B cell (primary cell): ENCODE data around the gene KCNMB2. TPM values are rescaled to one million over a fixed set of nuclear protein-coding genes. Genes with fewer than 3 reads are reported as not detected.

Experiments
- ATAC-seq: fragments of 200-7000 bp; cut with Tn5 transposase; one replicate; pipeline ENCODE4 v1.10.0; 2021; ENCODE audit warnings: low read depth, mild to moderate bottlenecking, moderate number of reproducible peaks, moderate library complexity
- CTCF ChIA-PET: fragments of 350-600 bp; sonication (Branson Sonifier 250); formaldehyde crosslinking; loops from one replicate; lab custom pipeline; 2021; ENCODE audit warnings: antibody characterized with exemption, inconsistent platforms; lab: Charles Lee
- POLR2A ChIA-PET: fragments of 350-600 bp; sonication (Branson Sonifier 250); formaldehyde crosslinking; loops from one replicate; lab custom pipeline; 2021; ENCODE audit warnings: antibody characterized with exemption; lab: Charles Lee
- DNase-seq: peaks from one replicate; pipeline ENCODE4 v3.0.0; 2013
- H2AFZ ChIP-seq: 2 replicates; pipeline ENCODE4 v1.6.1; 2012; ENCODE audit warnings: mild to moderate bottlenecking, low read depth, low read length; ENCODE audit not compliant: insufficient read depth, poor library complexity, severe bottlenecking
- H3K27ac ChIP-seq, 2 donors: 1 replicate in 1 of 2; 2 replicates in 1 of 2; pipeline ENCODE4 v1.5.1; 2012 to 2013; ENCODE audit warnings: low read length in 2 of 2, mild to moderate bottlenecking in 2 of 2, moderate library complexity in 1 of 2
- H3K27me3 ChIP-seq, 4 experiments: fragments of 200-600 bp in 1 of 4; sonication (generic) in 1 of 4; replicated peaks in 1 of 4; 1 replicate in 2 of 4; 2 replicates in 2 of 4; pipeline versions ENCODE4 v1.6.1 to v1.7.0; 2013 to 2016; ENCODE audit warnings: low read length in 3 of 4, mild to moderate bottlenecking in 2 of 4, mixed read lengths in 1 of 4, moderate library complexity in 1 of 4; ENCODE audit not compliant: insufficient read depth in 4 of 4, control insufficient read depth in 3 of 4; ENCODE audit errors: control extremely low read depth in 1 of 4
- H3K36me3 ChIP-seq, 2 experiments: replicated peaks in 1 of 2; 1 replicate in 1 of 2; 2 replicates in 1 of 2; pipeline versions ENCODE4 v1.6.1 to v1.7.1; 2013; ENCODE audit warnings: low read length in 1 of 2; ENCODE audit not compliant: insufficient read depth in 2 of 2, control insufficient read depth in 1 of 2; ENCODE audit errors: control extremely low read depth in 1 of 2, extremely low read depth in 1 of 2
- H3K4me1 ChIP-seq, 2 donors: fragments of 200-600 bp in 1 of 2; sonication (generic) in 1 of 2; 1 replicate in 1 of 2; 2 replicates in 1 of 2; pipeline versions ENCODE4 v1.5.1 to v1.6.1; 2013 to 2017; ENCODE audit warnings: low read length in 2 of 2; ENCODE audit not compliant: control insufficient read depth in 2 of 2, insufficient read depth in 2 of 2
- H3K4me2 ChIP-seq: replicated peaks from 2 replicates; pipeline ENCODE3; 2012; ENCODE audit warnings: mild to moderate bottlenecking, low read depth, low read length; ENCODE audit not compliant: poor library complexity, severe bottlenecking
- H3K4me3 ChIP-seq, 5 experiments: fragments of 200-600 bp in 1 of 5; sonication (generic) in 1 of 5; 1 replicate in 3 of 5; 2 replicates in 2 of 5; pipeline versions ENCODE4 v1.5.1 to v1.7.0; 2011 to 2016; ENCODE audit warnings: low read length in 4 of 5, mild to moderate bottlenecking in 4 of 5, low read depth in 2 of 5, control low read depth in 1 of 5, moderate library complexity in 1 of 5; ENCODE audit not compliant: insufficient read depth in 1 of 5; ENCODE audit errors: control extremely low read depth in 1 of 5, extremely low read depth in 1 of 5
- H3K79me2 ChIP-seq: fragments of 200-600 bp; sonication (generic); one replicate; pipeline ENCODE4 v1.6.0; 2016; ENCODE audit warnings: low read length; ENCODE audit not compliant: control insufficient read depth, insufficient read depth
- H3K9ac ChIP-seq: fragments of 200-600 bp; sonication (generic); 2 replicates; pipeline ENCODE4 v1.6.1; 2017; ENCODE audit warnings: mild to moderate bottlenecking, low read length, moderate library complexity
- H3K9me3 ChIP-seq, 3 donors: one replicate each; pipeline versions ENCODE4 v1.6.1 to v1.7.1; 2013; ENCODE audit warnings: low read length in 2 of 3; ENCODE audit not compliant: control insufficient read depth in 2 of 3, insufficient read depth in 1 of 3; ENCODE audit errors: control extremely low read depth in 1 of 3
- H4K20me1 ChIP-seq: 2 replicates; pipeline ENCODE4 v1.6.0; 2012; ENCODE audit warnings: mild to moderate bottlenecking, low read length; ENCODE audit not compliant: insufficient read depth, control insufficient read depth, poor library complexity, severe bottlenecking
- H3K27ac Mint-ChIP-seq: one replicate; pipeline ENCODE4 v1.8.0; 2021; ENCODE audit warnings: mixed read lengths
- H3K27me3 Mint-ChIP-seq: one replicate; pipeline ENCODE4 v1.8.0; 2021; ENCODE audit warnings: mixed read lengths
- H3K4me1 Mint-ChIP-seq: one replicate; pipeline ENCODE4 v1.8.0; 2021; ENCODE audit warnings: mixed read lengths
- H3K4me3 Mint-ChIP-seq: one replicate; pipeline ENCODE4 v1.8.0; 2021; ENCODE audit warnings: mixed read lengths
- H3K9me3 Mint-ChIP-seq: one replicate; pipeline ENCODE4 v1.8.0; 2022; ENCODE audit warnings: mixed read lengths; ENCODE audit not compliant: insufficient read depth
- EZH2 ChIP-seq: IDR thresholded peaks from 2 replicates; pipeline ENCODE4 v1.6.1; 2012; ENCODE audit warnings: borderline replicate concordance, low read depth, mild to moderate bottlenecking, moderate library complexity, low read length; ENCODE audit not compliant: insufficient read depth, poor library complexity, severe bottlenecking
- WGBS: methylation state at CpG from one replicate; pipeline ENCODE4 v1.1.5; 2013; ENCODE audit warnings: missing lambda C conversion rate; ENCODE audit not compliant: insufficient coverage; 5-methylcytosine and 5-hydroxymethylcytosine counted together
- intact Hi-C: fragments of 100-400 bp; cut with micrococcal nuclease; formaldehyde crosslinking; loops from one replicate; pipeline ENCODE4 v1.10.0; 2022
- polyA plus RNA-seq: library from polyadenylated mRNA; depleted of rRNA; stranded (reverse); fragments of >200 nt; gene quantifications from 2 replicates; pipeline ENCODE4 v1.2.3, GENCODE V29; 2012
- total RNA-seq, 2 donors: library from RNA; stranded (reverse); fragments of 120-200 nt in 1 of 2; gene quantifications; 1 replicate in 1 of 2; 2 replicates in 1 of 2; pipeline versions ENCODE4 v1.2.3 to v1.2.4, GENCODE V29; 2013 to 2022
- TF ChIP-seq, protein P1 (sequence below): fragments of 200-600 bp; IDR thresholded peaks from one replicate; pipeline ENCODE4 v1.8.0; 2022; ENCODE audit warnings: antibody characterized with exemption, mild to moderate bottlenecking

KCNMB2 gene
- total and polyA plus RNA-seq, 2 donors (not counting 1 experiment from before 2014, with no cell fraction given) = not detected

DNA sequence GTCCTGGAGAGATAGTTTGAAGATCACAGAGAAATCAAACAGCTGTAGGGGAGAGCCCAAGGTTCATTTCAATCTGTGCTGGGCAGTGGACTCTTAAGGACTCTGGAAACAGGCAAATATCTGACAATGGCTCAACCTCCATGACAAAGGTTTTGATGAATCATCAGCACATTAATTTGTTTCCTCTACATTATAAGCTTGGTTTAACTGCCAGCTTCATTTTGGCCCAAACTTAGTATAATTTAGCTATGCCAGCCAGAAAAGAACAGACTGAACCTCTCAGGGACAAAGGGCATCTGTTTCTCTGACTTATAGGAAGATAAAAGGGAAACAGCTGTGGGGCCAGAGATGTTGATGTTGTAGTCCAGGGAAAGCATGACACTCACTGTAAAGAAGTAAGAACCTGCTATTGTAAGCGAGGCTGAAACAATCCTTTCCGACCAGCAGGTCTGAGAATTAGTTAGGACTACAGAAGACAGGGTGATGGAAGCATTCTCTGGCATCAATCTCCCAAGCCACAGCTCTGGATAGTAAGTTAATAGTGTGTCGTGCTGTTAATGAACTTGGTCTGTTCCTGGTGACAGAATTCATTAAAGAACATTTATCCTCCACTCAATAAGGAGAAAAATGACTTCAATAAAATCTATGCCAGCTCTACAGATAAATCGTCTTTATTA is 110.1 kb downstream of the KCNMB2 start:
- Histone ChIP-seq H3K79me2 (no peaks in the 10 kb centered on the region), H3K27me3 (no peaks in the 10 kb centered on the region), H3K9ac (no peak overlapping the region), H3K9me3 (no peaks in the 10 kb centered on the region), H3K4me3 (no peak overlapping the region), H3K36me3 (no peaks in the 10 kb centered on the region), H3K4me1 (no peaks in the 10 kb centered on the region), H3K4me2 (no peak overlapping the region), H2AFZ (no peak overlapping the region), H4K20me1 (no peaks in the 10 kb centered on the region), H3K27ac (no peak overlapping the region)
- WGBS = no CpG with 5 or more reads among the region's 4 CpGs
- no peak for DNase-seq
- no peaks in the 10 kb centered on the region for H3K4me1 Mint-ChIP-seq
- H3K27me3 Mint-ChIP-seq = no peaks in the 10 kb centered on the region
- CTCF ChIA-PET = no interaction called here
- no peak overlapping the region for H3K27ac Mint-ChIP-seq
- intact Hi-C loops = no loop called here
- POLR2A ChIA-PET = no interaction called here
- H3K4me3 Mint-ChIP-seq = no peak overlapping the region
- no peak for ATAC-seq
- peaks cover 2% of the 10 kb centered on the region for H3K9me3 Mint-ChIP-seq
- TF ChIP-seq, protein P1, sequence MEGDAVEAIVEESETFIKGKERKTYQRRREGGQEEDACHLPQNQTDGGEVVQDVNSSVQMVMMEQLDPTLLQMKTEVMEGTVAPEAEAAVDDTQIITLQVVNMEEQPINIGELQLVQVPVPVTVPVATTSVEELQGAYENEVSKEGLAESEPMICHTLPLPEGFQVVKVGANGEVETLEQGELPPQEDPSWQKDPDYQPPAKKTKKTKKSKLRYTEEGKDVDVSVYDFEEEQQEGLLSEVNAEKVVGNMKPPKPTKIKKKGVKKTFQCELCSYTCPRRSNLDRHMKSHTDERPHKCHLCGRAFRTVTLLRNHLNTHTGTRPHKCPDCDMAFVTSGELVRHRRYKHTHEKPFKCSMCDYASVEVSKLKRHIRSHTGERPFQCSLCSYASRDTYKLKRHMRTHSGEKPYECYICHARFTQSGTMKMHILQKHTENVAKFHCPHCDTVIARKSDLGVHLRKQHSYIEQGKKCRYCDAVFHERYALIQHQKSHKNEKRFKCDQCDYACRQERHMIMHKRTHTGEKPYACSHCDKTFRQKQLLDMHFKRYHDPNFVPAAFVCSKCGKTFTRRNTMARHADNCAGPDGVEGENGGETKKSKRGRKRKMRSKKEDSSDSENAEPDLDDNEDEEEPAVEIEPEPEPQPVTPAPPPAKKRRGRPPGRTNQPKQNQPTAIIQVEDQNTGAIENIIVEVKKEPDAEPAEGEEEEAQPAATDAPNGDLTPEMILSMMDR = no peak
- no peak for TF ChIP-seq EZH2

DNA sequence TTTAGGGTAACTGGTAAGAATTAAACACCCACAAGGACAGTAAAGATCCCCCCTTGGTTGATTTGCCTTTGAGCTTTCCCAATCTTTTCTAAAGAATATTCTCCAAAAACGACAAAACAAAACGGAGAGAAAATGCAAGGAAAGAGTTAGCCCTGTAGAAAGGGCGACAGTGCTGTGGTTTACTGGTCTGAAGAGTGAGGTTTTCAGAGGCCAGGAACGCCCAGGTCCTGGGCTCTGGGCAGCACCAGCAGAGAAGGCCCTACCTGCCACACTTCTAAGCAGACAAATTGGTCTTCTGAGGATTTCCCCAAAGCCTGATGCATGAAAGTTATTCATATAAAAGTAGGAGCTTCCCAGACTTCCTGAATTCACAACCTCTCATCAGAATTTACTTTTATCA is 119.3 kb downstream of the KCNMB2 start:
- ChIA-PET POLR2A (no interaction called here), CTCF (no interaction called here)
- DNase-seq = no peak
- 92% methylated on average over 2 of the region's 4 CpGs for WGBS
- peaks cover 0 to 1% (median 0%) of the 10 kb centered on the region in 3 donors for H3K9me3 ChIP-seq
- no peaks in the 10 kb centered on the region for H3K36me3 ChIP-seq
- Mint-ChIP-seq H3K4me3 (no peak overlapping the region), H3K27me3 (peaks cover 4% of the 10 kb centered on the region), H3K9me3 (peaks cover 9% of the 10 kb centered on the region), H3K27ac (no peak overlapping the region), H3K4me1 (no peaks in the 10 kb centered on the region)
- no peak overlapping the region for H2AFZ ChIP-seq
- H3K4me1 ChIP-seq = no peaks in the 10 kb centered on the region
- no peaks in the 10 kb centered on the region for H3K27me3 ChIP-seq
- H3K4me3 ChIP-seq = no peak overlapping the region
- H3K4me2 ChIP-seq = no peak overlapping the region
- intact Hi-C loops = no loop called here
- H3K27ac ChIP-seq = no peak overlapping the region
- no peaks in the 10 kb centered on the region for H4K20me1 ChIP-seq
- TF ChIP-seq, protein P1 = no peak
- TF ChIP-seq EZH2 = no peak
- ATAC-seq = no peak
- H3K9ac ChIP-seq = no peak overlapping the region
- H3K79me2 ChIP-seq = no peaks in the 10 kb centered on the region
